ENCODE measurements around the gene ZNF460. TPM values are rescaled to one million over a fixed set of nuclear protein-coding genes. Genes with fewer than 3 reads are reported as not detected.

Gene ZNF460
- total RNA-seq, 1 experiment from 2014 or later: 76.3 TPM

- ATAC-seq: no peak
- in situ Hi-C loops (cut with HindIII; ENCODE audit: low pct_unique_long_range_greater_than_20kb, low sequenced_read_pairs): no loop called here
- Histone ChIP-seq H3K36me3 (ENCODE audit: control insufficient read depth, insufficient read depth, low read length) (peaks cover 51% of the 10 kb centered on the region), H3K27me3 (ENCODE audit: control insufficient read depth, insufficient read depth, low read length) (no peaks in the 10 kb centered on the region), H3K9me3 (ENCODE audit: control insufficient read depth, insufficient read depth, low read depth, low read length) (peaks cover 60% of the 10 kb centered on the region), H3K27ac (ENCODE audit: low read length) (no peak overlapping the region), H3K4me1 (ENCODE audit: control insufficient read depth, insufficient read depth, low read length) (no peaks in the 10 kb centered on the region), H3K4me3 (ENCODE audit: low read depth in 2 of 2, low read length in 2 of 2) (no peak overlapping the region)
- DNase-seq (ENCODE audit: low read depth, low spot score): no peak
- intact Hi-C loops (cut with micrococcal nuclease; ENCODE audit: unreplicated experiment): no loop called here
- POLR2A ChIA-PET: no interaction called here
- no TSS peak for BruUV-seq (replicated peaks)
- CTCF ChIA-PET: no interaction called here
- TF ChIP-seq SIN3A (IDR thresholded peaks at IDR 0.05; ENCODE audit: borderline replicate concordance, insufficient read depth, low read depth, low read length) (no peak), TCF7L2 (IDR thresholded peaks at IDR 0.05; ENCODE audit: low read depth, low read length) (no peak), CTCF (IDR thresholded peaks at IDR 0.05) (no peak), POLR2AphosphoS5 (IDR thresholded peaks at IDR 0.05; ENCODE audit: low read depth, low read length) (no peak)
- TF ChIP-seq, protein P1, sequence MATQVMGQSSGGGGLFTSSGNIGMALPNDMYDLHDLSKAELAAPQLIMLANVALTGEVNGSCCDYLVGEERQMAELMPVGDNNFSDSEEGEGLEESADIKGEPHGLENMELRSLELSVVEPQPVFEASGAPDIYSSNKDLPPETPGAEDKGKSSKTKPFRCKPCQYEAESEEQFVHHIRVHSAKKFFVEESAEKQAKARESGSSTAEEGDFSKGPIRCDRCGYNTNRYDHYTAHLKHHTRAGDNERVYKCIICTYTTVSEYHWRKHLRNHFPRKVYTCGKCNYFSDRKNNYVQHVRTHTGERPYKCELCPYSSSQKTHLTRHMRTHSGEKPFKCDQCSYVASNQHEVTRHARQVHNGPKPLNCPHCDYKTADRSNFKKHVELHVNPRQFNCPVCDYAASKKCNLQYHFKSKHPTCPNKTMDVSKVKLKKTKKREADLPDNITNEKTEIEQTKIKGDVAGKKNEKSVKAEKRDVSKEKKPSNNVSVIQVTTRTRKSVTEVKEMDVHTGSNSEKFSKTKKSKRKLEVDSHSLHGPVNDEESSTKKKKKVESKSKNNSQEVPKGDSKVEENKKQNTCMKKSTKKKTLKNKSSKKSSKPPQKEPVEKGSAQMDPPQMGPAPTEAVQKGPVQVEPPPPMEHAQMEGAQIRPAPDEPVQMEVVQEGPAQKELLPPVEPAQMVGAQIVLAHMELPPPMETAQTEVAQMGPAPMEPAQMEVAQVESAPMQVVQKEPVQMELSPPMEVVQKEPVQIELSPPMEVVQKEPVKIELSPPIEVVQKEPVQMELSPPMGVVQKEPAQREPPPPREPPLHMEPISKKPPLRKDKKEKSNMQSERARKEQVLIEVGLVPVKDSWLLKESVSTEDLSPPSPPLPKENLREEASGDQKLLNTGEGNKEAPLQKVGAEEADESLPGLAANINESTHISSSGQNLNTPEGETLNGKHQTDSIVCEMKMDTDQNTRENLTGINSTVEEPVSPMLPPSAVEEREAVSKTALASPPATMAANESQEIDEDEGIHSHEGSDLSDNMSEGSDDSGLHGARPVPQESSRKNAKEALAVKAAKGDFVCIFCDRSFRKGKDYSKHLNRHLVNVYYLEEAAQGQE (IDR thresholded peaks at IDR 0.05; ENCODE audit: insufficient read depth in 1 of 2, low read depth in 2 of 2, low read length in 1 of 2): no peak
Measured at GRCh38 chr19:57290970-57291369, 10.7 kb downstream of the ZNF460 start.

DNA sequence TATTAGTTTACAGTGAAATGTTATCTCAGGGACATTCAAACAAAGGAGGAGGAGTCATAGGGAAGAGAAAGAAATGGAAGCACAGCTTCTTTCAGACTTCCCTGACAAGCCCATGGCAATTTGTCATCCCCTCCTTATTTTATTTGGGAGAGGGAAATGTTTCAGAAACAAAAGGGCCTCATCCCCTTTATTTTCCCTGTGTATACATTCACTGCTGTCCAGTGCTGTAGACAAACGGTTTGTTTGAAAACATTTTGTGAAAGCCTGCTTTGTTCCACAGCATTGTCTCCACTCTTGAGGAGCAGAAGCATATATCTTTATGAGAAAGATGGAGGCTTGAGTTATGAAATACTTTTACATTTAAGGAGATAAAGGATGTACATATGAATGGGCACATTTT, 12.3 kb downstream of the ZNF460 start:
- no peak overlapping the region for H3K27ac ChIP-seq (ENCODE audit: low read length)
- no TSS peak for BruUV-seq (replicated peaks)
- intact Hi-C loops (cut with micrococcal nuclease; ENCODE audit: unreplicated experiment): no loop called here
- H3K4me1 ChIP-seq (ENCODE audit: control insufficient read depth, insufficient read depth, low read length): no peaks in the 10 kb centered on the region
- no peak for TF ChIP-seq POLR2AphosphoS5 (IDR thresholded peaks at IDR 0.05; ENCODE audit: low read depth, low read length)
- TF ChIP-seq SIN3A (IDR thresholded peaks at IDR 0.05; ENCODE audit: borderline replicate concordance, insufficient read depth, low read depth, low read length): no peak
- no peak for TF ChIP-seq CTCF (IDR thresholded peaks at IDR 0.05)
- TF ChIP-seq, protein P1 (IDR thresholded peaks at IDR 0.05; ENCODE audit: insufficient read depth in 1 of 2, low read depth in 2 of 2, low read length in 1 of 2): no peak
- TF ChIP-seq TCF7L2 (IDR thresholded peaks at IDR 0.05; ENCODE audit: low read depth, low read length): no peak
- peaks cover 54% of the 10 kb centered on the region for H3K9me3 ChIP-seq (ENCODE audit: control insufficient read depth, insufficient read depth, low read depth, low read length)
- no peaks in the 10 kb centered on the region for H3K27me3 ChIP-seq (ENCODE audit: control insufficient read depth, insufficient read depth, low read length)
- no peak for DNase-seq (ENCODE audit: low read depth, low spot score)
- no peak for ATAC-seq
- in situ Hi-C loops (cut with HindIII; ENCODE audit: low pct_unique_long_range_greater_than_20kb, low sequenced_read_pairs): no loop called here
- H3K36me3 ChIP-seq (ENCODE audit: control insufficient read depth, insufficient read depth, low read length): peaks cover 44% of the 10 kb centered on the region
- ChIA-PET CTCF (no interaction called here), POLR2A (no interaction called here)
- no peak overlapping the region for H3K4me3 ChIP-seq (ENCODE audit: low read depth in 2 of 2, low read length in 2 of 2)
